ENCODE data around the gene NAIP.
"Not testable (repeated sequence)": the region's sequence is repeated elsewhere in the genome, so short reads cannot be mapped to it uniquely, and the experiment has no call there.

Gene NAIP

DNA sequence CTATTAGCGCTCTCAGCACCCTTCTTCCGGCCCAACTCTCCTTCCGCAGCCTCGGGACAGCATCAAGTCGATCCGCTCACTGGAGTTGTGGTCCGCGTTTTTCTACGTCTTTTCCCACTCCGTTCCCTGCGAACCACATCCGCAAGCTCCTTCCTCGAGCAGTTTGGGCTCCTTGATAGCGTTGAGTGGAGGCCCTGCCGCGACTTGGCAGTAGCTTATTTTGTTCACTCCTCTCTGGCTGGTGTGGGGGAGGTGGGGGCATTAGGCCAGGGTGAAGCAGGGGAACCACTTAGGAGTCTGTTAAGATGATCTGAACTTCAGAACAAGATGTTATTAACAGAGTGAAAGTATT is 100.0 kb downstream of the NAIP start:
- DNase-seq (ENCODE audit: low read depth), result not testable (repeated sequence)
